ENCODE data around the gene STK10.

- TF ChIP-seq POLR2A (IDR thresholded peaks at IDR 0.05) (no peak), CTCF (IDR thresholded peaks at IDR 0.05) (no peak)
These were observed 19.7 kb downstream of the STK10 start for GRCh38 chr5:172168311-172168710.
